GM18505 (cell line): Measurements from ENCODE around the gene LASP1.
"Not testable (repeated sequence)": the region's sequence is repeated elsewhere in the genome, so short reads cannot be mapped to it uniquely, and the experiment has no call there.

Experiments used
- ATAC-seq: cut with Tn5 transposase; IDR thresholded peaks from one replicate; pipeline ENCODE4 v1.9.1; 2021; ENCODE audit not compliant: unreplicated experiment
- POLR2A ChIP-seq: IDR thresholded peaks from 4 replicates; pipeline ENCODE4 v1.6.1; 2011; ENCODE audit warnings: borderline replicate concordance; ENCODE audit not compliant: insufficient read depth, insufficient read length; ENCODE audit errors: extremely low read depth

Gene LASP1

DNA sequence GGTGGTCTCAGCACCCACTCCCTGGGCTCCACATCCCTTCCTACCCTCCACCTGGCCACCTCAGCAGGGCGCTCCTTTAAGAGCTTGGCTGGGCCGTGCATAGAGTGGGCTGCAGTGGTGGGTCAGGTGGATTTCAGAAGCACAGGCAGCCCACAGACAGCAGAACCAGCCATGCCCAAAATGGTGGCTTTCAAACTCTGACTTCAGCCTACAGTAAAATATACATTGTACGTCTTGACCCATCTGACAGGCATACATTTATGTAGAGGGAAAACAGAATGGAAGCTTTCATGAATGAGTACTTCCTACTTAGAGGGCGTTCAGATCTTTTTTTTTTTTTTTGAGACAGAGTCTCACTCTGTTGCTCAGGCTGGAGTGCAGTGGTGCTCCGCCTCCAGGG is 29.6 kb downstream of the LASP1 start:
- no peak for ATAC-seq
- no peak for TF ChIP-seq POLR2A

DNA sequence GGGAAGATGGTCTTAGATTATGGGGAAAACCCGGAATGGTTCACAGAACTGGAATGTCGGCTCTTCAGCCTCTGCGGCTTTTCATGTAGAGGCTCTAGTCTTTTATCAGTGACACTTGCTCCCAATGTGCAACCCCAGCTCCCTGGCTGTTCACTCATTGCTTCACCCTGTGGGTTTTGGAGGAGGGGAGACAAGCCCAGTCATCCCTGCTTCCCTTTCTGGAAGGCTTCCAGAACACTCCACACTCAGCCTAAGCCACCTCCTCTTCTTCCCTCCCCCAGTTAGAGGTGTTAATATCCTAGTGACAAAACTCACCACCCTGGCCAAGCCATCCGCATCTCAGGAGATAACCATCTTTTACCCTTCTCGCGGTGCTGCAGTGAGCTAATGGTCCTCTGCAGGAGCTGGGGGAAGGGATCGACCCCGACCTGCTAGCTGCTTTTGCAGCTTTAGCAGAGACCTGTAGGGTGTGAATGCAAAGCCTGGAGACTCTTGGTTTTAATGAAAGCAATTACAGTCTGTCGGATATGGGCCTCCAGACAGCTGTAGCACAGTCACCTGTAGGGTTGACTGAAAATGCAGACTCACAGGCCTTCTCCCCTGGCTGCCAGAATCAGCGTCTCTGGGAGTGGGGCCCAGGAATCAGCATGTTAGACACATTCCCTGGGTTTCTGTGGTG is 31.3 kb downstream of the LASP1 start:
- TF ChIP-seq POLR2A, result no peak
- no peak for ATAC-seq

DNA sequence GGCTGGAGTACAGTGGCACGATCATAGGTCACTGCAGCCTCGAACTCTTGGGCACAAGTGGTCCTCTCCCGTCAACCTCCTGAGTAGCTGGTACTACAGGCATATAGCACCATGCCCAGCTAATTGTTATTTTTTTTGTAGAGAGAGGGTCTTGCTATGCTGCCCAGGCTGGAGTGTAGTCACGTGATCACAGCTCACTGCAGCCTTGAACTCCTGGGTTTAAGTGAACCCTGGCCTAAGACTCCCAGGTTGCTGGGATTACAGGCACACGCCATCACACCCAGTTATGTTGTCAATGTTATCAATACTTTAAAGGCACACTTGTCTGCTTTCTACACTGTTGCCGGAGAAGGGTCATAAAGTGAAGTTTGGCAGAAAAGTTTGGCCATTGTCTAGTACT is 33.5 kb downstream of the LASP1 start:
- no peak for ATAC-seq
- TF ChIP-seq POLR2A, result no peak

DNA sequence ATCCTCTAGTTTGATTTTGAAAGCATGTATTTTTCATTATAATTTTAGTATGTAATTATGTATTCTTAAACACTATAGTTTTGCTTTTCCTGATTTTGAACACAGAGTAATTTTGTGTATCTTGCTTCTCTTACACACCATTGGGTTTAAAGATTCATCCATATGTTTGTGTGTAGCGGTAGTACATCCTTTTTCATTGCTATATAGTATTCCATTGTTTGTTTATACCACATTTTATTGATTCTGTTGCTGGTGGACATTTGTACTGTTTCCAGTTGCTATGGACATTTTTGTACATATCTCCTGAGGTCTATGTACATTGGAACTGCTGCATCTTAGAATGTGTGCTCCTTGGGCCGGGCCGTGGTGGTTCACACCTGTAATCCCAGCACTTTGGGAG is 35.0 kb downstream of the LASP1 start:
- no peak for TF ChIP-seq POLR2A

DNA sequence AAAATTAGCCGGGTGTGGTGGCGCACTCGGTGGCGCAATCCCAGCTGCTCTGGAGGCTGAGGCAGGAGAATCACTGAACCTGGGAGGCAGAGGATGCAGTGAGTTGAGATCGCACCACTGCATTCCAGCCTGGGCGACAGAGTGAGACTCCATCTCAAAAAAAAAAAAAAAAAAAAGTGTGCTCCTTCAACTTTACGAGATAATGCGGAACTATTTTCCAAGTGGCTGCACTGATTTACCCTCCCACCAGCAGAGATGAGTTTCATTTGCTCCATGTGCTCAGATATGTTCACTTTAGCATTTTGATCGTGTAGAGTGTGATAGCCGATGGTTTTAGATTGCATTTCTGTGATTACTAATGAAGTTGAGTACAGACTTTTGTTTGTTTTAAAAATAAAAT is 35.5 kb downstream of the LASP1 start:
- TF ChIP-seq POLR2A, result no peak
- no peak for ATAC-seq

More for the DNA sequence above, 35.0 kb downstream of the LASP1 start:
- no peak for ATAC-seq

DNA sequence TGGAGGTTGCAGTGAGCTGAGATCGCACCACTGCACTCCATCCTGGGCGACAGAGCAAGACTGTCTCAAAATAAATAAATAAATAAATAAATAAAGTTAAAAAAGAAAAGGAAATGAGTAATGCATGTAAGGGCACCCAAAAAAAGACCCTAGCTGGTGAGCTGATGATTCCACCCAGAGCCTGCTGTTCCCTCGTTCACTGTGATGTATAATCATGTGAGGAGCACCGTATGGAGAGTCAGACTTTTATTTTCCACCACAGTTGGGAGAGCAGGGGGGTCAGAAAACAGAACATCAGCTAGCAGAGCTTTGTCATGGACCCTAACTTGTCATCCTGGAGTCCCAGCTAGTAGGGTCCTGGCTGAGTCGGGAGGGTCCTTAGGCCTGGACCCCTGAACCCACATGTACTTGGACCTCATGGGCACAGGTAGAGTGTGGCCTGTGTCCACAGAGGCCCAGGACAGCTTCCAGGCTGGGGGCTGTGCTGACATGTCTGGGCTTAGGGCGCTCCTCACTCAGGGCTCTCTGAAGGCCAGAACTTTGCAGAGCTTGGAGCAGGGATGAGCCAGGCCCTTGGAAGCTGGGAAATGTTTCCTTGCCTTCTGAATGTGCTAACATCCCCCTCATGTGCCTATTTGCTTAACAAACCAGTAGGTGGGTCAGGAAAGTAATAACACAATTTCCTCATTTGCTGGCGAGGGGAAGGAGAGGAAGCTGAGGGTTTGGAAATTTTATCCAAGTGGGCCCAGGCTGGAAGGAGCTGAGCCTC is 36.8 kb downstream of the LASP1 start:
- no peak for TF ChIP-seq POLR2A
- no peak for ATAC-seq

DNA sequence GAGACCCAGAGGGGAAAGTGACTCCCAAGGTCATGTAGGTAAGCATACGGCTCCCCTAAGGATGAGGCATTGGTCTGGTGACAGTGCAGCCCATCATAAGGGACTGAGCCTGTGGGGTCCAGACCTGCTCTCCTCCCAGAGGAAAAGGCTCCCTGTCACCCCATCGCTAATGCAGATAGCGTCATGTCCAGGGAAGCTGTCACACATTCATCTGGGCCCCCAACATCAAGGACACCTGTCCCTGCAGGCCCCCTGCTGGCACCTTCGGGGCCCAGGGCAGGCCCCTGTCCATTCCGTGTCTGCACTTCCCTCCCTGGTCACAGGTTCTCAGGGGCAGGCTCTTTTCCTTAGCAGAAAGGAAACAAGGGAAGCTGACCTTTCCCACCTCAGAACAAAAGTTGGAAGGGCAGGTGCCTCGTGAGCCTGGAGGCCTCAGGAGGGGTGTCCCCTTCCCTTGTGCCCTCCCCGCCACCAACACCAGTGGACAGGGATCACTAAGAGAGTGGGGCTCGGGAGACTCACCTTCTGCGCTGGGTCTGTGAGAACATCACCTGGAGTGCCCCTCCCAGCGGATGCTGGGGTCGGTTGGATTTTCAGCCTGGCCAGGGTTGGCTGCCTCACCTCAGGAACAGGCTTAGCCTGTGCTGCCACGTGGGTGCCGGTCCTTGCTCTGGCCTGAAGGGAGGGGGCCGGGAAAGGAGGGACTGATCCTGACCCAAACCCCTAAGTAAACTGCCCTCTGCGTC is 38.2 kb downstream of the LASP1 start:
- no peak for TF ChIP-seq POLR2A
- no peak for ATAC-seq

DNA sequence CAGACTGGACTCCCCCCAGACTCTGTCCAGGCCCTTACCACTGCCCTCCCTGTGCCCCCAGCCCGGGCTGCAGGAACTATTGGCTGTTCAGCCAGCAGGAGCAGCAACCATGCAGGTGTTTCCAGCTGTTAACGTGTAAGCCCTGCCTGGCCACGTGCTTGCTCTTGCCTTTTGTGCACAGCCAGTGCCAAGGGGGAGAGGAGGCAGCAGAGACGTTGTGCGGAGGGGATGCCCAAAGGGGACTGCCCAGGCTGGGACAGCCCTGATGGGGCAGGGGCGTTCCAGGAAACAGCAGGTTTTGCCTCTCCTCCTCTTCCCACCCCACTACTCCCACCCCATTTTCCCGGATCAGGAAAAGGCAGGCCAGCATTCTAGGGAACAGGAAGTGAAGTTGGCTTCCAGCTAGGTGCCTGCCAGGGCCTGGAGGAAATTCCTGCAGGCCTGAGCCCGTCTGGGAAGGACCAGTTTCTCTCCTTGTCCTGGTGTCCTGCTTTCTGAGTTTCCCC is 38.9 kb downstream of the LASP1 start:
- ATAC-seq, result no peak
- TF ChIP-seq POLR2A, result no peak

DNA sequence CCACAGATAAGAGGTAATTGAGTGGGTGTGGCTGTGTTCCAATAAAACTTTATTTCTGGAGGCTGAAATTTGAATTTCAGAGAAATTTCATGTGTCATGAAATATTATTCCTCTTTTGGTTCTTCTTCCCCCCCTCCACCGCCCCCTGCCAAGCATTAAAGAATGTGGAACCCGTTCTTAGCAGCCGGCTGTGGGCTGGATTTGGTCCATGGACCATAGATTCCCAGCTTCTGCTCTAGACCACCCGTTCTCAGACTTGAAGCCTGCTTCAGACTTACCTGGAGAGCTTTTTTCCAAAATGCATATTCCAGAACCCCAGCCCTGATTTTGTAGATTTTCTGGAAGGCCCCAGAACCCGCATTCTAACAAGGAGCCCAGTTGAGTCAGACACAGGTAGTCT is 40.5 kb downstream of the LASP1 start:
- no peak for TF ChIP-seq POLR2A
- no peak for ATAC-seq

DNA sequence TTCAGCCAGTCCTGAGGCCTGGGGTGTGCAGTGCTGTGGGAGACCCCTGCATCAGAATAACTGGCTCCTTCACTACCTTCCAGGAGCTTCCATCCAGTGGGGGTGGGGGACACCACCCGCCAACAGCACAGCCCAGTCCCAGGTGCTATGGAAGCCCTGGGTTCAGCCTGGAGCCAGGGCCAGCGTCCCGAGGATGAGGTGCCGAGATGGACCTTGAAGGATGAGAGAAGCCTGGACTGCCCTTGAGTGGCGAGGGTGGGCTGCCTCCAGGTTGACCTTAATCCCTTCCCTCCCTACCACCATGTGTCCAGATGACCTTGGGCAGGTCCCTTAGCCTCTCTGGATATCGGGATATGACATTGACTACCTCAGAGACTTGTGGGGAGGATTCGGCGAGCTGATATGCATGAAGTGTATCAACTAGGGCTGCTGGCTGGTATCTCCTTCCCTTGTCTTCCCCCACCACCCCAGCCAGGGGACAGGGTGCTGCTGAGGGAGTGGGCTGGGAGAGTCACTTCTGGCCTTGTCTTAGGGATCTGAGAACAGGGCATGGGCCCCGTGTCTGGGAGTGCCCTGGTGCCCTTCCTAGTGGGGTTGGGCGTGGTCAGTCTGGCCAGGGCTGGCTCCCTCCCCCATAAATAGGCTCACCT is 41.3 kb downstream of the LASP1 start:
- TF ChIP-seq POLR2A, result no peak
- ATAC-seq, result no peak

DNA sequence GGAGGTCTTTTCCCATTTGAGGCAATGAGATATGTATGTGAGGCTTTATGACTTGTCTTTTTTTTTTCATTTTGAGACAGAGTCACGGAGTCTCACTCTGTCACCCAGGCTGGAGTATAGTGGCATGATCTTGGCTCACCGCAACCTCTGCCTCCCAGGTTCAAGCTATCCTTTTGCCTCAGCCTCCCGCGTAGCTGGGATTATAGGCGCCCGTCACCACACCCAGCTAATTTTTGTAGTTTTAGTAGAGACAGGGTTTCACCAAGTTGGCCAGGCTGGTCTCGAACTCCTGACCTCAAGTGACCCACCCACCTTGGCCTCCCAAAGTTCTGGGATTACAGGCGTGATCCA is 41.8 kb downstream of the LASP1 start:
- ATAC-seq, result not testable (repeated sequence)

DNA sequence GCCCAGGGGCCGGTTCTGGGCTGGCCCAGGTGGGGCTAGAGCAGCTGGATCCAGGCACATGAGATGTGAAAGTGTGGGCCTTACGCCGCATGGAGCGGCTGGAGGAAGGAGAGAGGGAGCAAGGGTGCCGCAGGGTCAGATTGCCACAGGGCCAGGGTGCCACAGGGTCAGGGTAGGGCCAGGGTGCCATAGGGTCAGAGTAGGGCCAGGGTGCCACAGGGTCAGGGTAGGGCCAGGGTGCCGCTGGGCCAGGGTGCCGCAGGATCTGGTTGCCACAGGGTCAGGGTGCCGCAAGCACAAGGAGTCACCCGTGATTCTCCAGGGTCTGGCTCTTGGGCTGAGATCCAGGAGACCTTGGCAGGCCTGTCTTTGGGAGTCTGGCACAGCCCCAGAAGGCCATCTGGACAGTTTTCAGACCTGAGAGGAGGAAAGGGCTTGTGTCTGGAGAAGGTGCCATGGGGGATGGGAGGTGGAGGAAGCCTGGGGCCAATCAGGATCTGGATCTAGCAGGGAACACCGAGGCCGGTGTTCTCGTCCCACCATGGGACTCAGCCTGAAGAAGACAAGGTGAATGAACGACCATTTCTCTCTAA is 42.5 kb downstream of the LASP1 start:
- ATAC-seq, result no peak
- TF ChIP-seq POLR2A, result no peak
